Breast epithelium (tissue), 3 donors: ENCODE measurements around the gene STAB2.

ENCODE experiments used
- POLR2AphosphoS5 ChIP-seq, 3 donors: sonication (generic); formaldehyde crosslinking; IDR thresholded peaks; one replicate each; pipeline ENCODE4 v1.6.1; 2017; ENCODE audit warnings: antibody characterized with exemption in 3 of 3
- TF ChIP-seq, protein P1 (sequence below), 3 donors: fragments of 450-650 bp; IDR thresholded peaks; one replicate each; pipeline ENCODE4 v1.5.1; 2016 to 2017; ENCODE audit warnings: antibody characterized with exemption in 3 of 3, mild to moderate bottlenecking in 3 of 3, moderate library complexity in 3 of 3

DNA sequence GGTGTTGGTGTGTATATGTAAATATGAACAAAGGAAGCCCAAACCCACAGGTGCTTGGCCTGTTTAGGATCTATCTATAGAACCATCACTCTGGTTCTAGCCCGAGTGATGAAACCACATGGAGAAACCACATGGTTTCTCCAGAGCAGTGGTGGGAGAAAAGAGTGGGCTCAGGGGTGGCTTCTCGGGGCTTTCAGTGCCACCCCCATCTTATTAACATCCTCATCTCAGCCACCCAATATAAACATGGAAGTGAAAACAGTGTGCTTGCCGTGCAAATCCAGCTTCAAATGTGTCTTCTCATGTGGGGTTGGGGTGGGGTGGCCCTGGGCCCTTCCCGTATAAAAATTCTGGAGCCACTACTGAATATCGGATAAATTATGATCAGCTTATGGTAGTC is 109.0 kb downstream of the STAB2 start:
- TF ChIP-seq, protein P1, sequence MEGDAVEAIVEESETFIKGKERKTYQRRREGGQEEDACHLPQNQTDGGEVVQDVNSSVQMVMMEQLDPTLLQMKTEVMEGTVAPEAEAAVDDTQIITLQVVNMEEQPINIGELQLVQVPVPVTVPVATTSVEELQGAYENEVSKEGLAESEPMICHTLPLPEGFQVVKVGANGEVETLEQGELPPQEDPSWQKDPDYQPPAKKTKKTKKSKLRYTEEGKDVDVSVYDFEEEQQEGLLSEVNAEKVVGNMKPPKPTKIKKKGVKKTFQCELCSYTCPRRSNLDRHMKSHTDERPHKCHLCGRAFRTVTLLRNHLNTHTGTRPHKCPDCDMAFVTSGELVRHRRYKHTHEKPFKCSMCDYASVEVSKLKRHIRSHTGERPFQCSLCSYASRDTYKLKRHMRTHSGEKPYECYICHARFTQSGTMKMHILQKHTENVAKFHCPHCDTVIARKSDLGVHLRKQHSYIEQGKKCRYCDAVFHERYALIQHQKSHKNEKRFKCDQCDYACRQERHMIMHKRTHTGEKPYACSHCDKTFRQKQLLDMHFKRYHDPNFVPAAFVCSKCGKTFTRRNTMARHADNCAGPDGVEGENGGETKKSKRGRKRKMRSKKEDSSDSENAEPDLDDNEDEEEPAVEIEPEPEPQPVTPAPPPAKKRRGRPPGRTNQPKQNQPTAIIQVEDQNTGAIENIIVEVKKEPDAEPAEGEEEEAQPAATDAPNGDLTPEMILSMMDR (IDR thresholded peaks at IDR 0.05) = no peak
- no peak for TF ChIP-seq POLR2AphosphoS5 (IDR thresholded peaks at IDR 0.05)
